GM23248 (cell line): Measurements from ENCODE around the gene IP6K1.

Experiments
- EZH2 ChIP-seq: fragments of 200-600 bp; sonication (generic); IDR thresholded peaks from 2 replicates; pipeline ENCODE4 v1.6.1; 2018; ENCODE audit warnings: antibody characterized with exemption, mild to moderate bottlenecking; ENCODE audit not compliant: insufficient read depth, poor library complexity, severe bottlenecking
- EZH2phosphoT487 ChIP-seq: fragments of 200-600 bp; sonication (generic); IDR thresholded peaks from 2 replicates; pipeline ENCODE4 v1.6.1; 2018; ENCODE audit warnings: antibody characterized with exemption, moderate library complexity, mild to moderate bottlenecking, low read depth; ENCODE audit not compliant: insufficient read depth

- no peak for TF ChIP-seq EZH2
- no peak for TF ChIP-seq EZH2phosphoT487
Measured at GRCh38 chr3:49787182-49787464, 781 bp upstream of the IP6K1 start.
